Vagina (tissue), 2 donors: ENCODE results near the gene AKR1C4. TPM values are rescaled to one million over a fixed set of nuclear protein-coding genes. Genes with fewer than 3 reads are reported as not detected.

Experiments used
- DNase-seq, 2 donors: peaks; one replicate each; pipeline ENCODE4 v3.0.0-alpha.2; 2017; ENCODE audit errors: extremely low spot score in 2 of 2
- H3K27ac ChIP-seq: fragments of 200-600 bp; sonication (generic); one replicate; pipeline ENCODE4 v1.5.1; 2019
- H3K27me3 ChIP-seq: fragments of 200-600 bp; sonication (generic); one replicate; pipeline ENCODE4 v1.5.1; 2019
- H3K36me3 ChIP-seq, 2 donors: fragments of 200-600 bp; sonication (generic); one replicate each; pipeline ENCODE4 v1.5.1; 2017 to 2019
- H3K4me1 ChIP-seq: fragments of 200-600 bp; sonication (generic); one replicate; pipeline ENCODE4 v1.5.1; 2019
- H3K4me3 ChIP-seq, 2 donors: fragments of 200-600 bp; sonication (generic); 1 replicate in 1 of 2; 2 replicates in 1 of 2; pipeline ENCODE4 v1.5.1; 2016 to 2019
- H3K9me3 ChIP-seq: fragments of 200-600 bp; sonication (generic); one replicate; pipeline ENCODE4 v1.5.1; 2019
- POLR2A ChIP-seq, 2 donors: fragments of 450-650 bp; IDR thresholded peaks; one replicate each; pipeline ENCODE4 v1.6.1; 2017; ENCODE audit warnings: antibody characterized with exemption in 2 of 2, mild to moderate bottlenecking in 2 of 2, moderate library complexity in 2 of 2
- POLR2AphosphoS5 ChIP-seq, 2 donors: sonication (generic); formaldehyde crosslinking; IDR thresholded peaks; one replicate each; pipeline ENCODE4 v1.9.0; 2017; ENCODE audit warnings: antibody characterized with exemption in 2 of 2, mild to moderate bottlenecking in 2 of 2, low read depth in 1 of 2; ENCODE audit not compliant: insufficient read depth in 1 of 2
- intact Hi-C: fragments of 100-400 bp; cut with DNase I; formaldehyde crosslinking; loops from one replicate; pipeline ENCODE4 v1.15.1; 2023
- total RNA-seq: library from RNA; depleted of rRNA; stranded (reverse); fragments of >200 nt; gene quantifications from one replicate; pipeline ENCODE4 v1.2.3, GENCODE V29; 2016
- TF ChIP-seq, protein P1 (sequence below), 3 experiments: fragments of 450-650 bp in 2 of 3; fragments of 200-600 bp in 1 of 3; sonication (generic) in 1 of 3; IDR thresholded peaks; one replicate each; pipeline ENCODE4 v1.5.1; 2017 to 2019; ENCODE audit warnings: antibody characterized with exemption in 3 of 3, mild to moderate bottlenecking in 2 of 3, moderate library complexity in 2 of 3

AKR1C4 gene
- total RNA-seq, 1 donor from 2014 or later = not detected

DNA sequence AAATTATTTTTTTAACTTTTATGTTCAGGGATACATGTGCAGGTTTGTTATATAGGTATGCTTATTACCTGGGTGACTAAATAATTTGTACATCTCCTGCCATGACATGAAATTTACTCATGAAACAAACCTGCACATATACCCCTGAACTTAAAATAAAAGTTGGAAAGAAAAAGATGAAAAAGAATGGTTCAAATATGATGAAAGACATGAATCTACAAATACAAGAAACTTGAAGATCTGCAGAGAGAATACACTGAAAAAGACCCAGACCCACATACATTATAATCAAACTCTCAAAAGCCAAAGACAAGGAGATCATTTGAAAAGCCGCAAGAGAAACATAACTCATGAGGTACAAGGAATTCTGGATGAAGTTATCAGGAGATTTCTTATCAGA is 70.2 kb downstream of the AKR1C4 start:
- Histone ChIP-seq H3K36me3 (no peaks in the 10 kb centered on the region), H3K4me1 (no peaks in the 10 kb centered on the region), H3K4me3 (no peak overlapping the region), H3K27me3 (no peaks in the 10 kb centered on the region), H3K9me3 (no peaks in the 10 kb centered on the region), H3K27ac (no peak overlapping the region)
- TF ChIP-seq POLR2A (IDR thresholded peaks at IDR 0.05) (no peak), POLR2AphosphoS5 (IDR thresholded peaks at IDR 0.05; ENCODE audit: insufficient read depth in 1 of 2, low read depth in 1 of 2) (no peak)
- TF ChIP-seq, protein P1, sequence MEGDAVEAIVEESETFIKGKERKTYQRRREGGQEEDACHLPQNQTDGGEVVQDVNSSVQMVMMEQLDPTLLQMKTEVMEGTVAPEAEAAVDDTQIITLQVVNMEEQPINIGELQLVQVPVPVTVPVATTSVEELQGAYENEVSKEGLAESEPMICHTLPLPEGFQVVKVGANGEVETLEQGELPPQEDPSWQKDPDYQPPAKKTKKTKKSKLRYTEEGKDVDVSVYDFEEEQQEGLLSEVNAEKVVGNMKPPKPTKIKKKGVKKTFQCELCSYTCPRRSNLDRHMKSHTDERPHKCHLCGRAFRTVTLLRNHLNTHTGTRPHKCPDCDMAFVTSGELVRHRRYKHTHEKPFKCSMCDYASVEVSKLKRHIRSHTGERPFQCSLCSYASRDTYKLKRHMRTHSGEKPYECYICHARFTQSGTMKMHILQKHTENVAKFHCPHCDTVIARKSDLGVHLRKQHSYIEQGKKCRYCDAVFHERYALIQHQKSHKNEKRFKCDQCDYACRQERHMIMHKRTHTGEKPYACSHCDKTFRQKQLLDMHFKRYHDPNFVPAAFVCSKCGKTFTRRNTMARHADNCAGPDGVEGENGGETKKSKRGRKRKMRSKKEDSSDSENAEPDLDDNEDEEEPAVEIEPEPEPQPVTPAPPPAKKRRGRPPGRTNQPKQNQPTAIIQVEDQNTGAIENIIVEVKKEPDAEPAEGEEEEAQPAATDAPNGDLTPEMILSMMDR (IDR thresholded peaks at IDR 0.05) = no peak
- intact Hi-C loops = no loop called here
- no peak for DNase-seq

GRCh38 chr10:5268234-5268633 is 71.6 kb downstream of the AKR1C4 start:
- Histone ChIP-seq H3K27ac (no peak overlapping the region), H3K4me1 (no peaks in the 10 kb centered on the region), H3K36me3 (no peaks in the 10 kb centered on the region), H3K9me3 (no peaks in the 10 kb centered on the region), H3K4me3 (no peak overlapping the region), H3K27me3 (no peaks in the 10 kb centered on the region)
- intact Hi-C loops = no loop called here
- TF ChIP-seq POLR2A (IDR thresholded peaks at IDR 0.05) = no peak
- no peak for TF ChIP-seq POLR2AphosphoS5 (IDR thresholded peaks at IDR 0.05; ENCODE audit: insufficient read depth in 1 of 2, low read depth in 1 of 2)
- TF ChIP-seq, protein P1 (IDR thresholded peaks at IDR 0.05) = no peak
- DNase-seq = no peak

Other genes starting within 250 kb of the AKR1C4 start
- 73.7 TPM for gene AKR1C1, start 233.4 kb upstream of the AKR1C4 start, total RNA-seq
- 104 TPM for gene AKR1C2, start 193.0 kb upstream of the AKR1C4 start, total RNA-seq
- gene AKR1C3, start 102.4 kb upstream of the AKR1C4 start, total RNA-seq = 45.4 TPM
- not detected for gene AKR1C8, start 11.7 kb upstream of the AKR1C4 start, total RNA-seq
- not detected for gene UCN3, start 168.1 kb downstream of the AKR1C4 start, total RNA-seq
- not detected for gene TUBAL3, start 208.0 kb downstream of the AKR1C4 start, total RNA-seq
- 103 TPM for gene NET1, start 215.7 kb downstream of the AKR1C4 start, total RNA-seq